DMS79 (cell line): ENCODE measurements around the gene EEF1B2.
A peak's percentile ranks its signal among the peaks of the same experiment; 100 is the strongest.
"Not testable (repeated sequence)": the region's sequence is repeated elsewhere in the genome, so short reads cannot be mapped to it uniquely, and the experiment has no call there.

ENCODE experiments used
- DNase-seq: peaks from one replicate; lab custom pipeline; 2025; lab: John Stamatoyannopoulos, UW

Gene EEF1B2

GRCh38 chr2:206159346-206160124 lies at the start of gene EEF1B2, which contains the start of gene NDUFS1:
Gene EEF1B2, plus strand, starts transcription at chr2:206159895. Its CDS starts 85 bp downstream, at chr2:206159980.
Gene NDUFS1, minus strand, starts transcription at chr2:206159444. Its CDS starts 5,766 bp downstream, at chr2:206153678.
- DNase-seq = peak; percentile 94

GRCh38 chr2:206112108-206112507 lies 47.6 kb upstream of the EEF1B2 start:
- DNase-seq = no peak

- no peak for DNase-seq
Measured at GRCh38 chr2:206112846-206113547, 46.7 kb upstream of the EEF1B2 start.

DNA sequence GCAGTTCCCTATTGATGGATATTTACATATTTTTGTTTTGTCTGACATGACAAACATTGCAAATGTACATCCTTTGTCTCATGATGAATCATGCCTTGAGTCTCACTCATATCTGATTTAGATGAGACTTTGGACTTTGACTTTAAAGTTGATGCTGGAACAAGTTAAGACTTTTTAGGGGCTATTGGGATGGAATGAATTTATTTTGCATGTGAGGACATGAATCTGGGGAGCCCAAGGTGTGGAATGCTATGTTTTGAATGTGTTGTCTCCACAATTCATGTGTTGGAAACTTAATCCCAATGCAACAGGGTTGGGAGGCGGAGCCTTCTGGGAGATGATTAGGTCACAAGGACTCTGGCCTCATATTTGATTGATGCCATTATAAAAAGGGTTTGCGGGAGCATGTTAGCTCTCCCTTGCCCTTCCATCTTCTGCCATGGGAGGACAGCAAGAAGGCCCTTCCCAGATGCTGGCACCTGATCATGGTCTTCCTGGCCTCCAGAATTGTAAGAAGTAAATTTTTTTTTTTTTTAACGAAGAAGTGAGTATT lies 44.6 kb upstream of the EEF1B2 start:
- no peak for DNase-seq

DNA sequence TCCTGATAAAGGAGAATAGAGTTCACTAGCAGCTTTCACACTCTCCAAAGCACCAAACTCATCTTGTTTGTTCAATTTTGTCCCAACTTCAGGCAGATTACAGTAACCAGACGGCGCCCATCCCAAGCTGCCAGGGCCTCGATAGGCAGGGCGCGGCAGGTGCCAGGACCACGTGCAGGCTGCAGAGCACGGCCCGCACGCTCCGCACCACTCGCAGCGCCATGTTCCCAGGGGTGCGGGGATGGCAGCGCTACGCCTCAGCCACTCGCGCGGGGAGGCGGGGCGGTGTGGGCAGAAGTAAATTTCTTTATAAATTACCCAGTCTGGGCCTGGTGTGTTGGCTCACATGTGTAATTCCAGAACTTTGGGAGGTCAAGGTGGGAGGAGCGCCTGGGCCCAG lies 43.4 kb upstream of the EEF1B2 start:
- DNase-seq = no peak

DNA sequence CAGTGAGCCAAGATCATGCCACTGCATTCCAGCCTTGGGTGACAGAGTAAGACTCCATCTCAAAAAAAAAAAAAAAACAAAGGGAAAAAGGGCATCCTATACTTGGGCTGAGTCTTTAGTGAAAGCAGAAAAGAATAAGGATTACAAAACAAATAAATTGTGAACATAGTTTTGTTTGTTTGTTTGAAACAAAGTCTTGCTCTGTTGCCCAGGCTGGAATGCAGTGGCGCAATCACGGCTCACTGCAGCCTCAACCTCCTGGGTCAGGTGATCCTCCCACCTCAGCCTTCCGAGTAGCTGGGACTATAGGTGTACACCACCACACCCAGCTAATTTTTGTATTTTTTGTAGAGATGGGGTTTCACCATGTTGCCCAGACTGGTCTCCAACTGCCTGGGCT lies 37.1 kb upstream of the EEF1B2 start:
- not testable (repeated sequence) for DNase-seq

DNA sequence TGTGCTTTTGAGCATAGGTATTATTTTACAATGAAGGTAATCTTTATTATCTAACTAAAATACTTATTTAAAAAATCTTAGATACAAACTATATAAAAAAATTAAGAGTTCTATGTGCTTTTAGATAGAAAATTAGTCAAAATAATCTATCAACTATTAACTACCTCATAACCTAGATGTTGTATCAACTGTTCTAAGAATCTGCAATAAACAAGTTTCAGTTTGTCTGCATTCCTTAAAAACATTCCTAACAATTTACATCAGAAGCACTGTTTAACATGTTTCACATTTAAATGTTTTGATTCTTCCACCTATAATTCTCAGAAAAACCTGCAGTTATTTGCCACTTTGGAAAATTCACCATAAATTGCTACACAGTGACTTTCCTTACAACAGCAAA lies 33.8 kb upstream of the EEF1B2 start:
- no peak for DNase-seq

DNA sequence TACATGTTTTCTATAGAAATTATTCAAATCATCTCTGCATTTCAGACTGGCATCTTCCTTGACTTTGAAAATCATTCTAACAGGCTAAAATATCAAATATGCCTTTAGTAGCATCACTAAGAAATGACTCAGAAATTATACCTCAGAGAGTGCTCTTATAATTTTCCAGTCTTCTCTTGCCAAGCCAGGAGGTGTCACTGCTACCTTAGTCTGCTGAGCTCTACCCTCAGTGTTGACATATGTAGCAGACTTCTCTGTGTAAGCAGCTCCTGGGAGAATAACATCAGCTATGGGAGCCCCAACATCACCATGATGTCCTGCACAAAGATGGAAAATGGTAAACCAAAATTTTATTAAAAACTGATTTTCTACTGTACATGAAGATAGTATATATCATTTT lies 32.0 kb upstream of the EEF1B2 start:
- no peak for DNase-seq

DNA sequence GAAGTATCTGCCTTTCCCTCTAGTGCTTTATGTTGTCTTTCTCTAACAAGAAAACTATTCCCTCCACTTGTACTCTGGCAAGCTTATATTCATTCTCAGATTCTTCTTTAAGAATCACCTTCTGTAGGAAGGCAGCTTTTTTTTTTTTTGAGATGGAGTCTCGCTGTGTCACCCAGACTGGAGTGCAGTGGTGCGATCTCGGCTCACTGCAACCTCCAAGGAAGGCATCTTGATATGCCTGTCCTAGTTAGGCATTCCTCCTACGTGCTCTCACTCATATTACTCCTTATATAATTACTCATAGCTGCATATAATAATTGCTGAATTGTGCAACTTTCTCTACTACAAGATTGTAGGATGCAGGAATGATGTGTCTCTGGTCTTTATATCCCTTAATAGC lies 16.2 kb upstream of the EEF1B2 start:
- no peak for DNase-seq

DNA sequence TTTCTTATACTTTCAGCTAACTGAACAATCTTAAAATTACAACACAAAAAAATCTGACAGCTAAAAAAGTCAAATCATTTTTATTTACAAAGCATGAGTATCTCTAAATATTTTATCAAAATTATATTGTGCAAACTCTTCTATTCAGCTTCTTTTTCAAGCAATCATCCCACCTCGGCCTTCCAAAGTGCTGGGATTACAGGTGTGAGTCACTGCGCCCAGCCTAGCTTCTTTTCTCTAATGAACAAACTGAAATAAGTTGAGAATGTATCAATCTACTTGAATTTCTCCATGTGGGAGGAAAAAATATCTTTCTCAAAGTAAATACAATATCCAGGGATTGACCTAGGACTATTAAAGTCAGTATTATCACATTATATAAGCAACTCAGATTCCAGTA lies 15.3 kb upstream of the EEF1B2 start:
- DNase-seq = no peak

- DNase-seq = no peak
Measured at GRCh38 chr2:206145665-206146064, 14.0 kb upstream of the EEF1B2 start.

DNA sequence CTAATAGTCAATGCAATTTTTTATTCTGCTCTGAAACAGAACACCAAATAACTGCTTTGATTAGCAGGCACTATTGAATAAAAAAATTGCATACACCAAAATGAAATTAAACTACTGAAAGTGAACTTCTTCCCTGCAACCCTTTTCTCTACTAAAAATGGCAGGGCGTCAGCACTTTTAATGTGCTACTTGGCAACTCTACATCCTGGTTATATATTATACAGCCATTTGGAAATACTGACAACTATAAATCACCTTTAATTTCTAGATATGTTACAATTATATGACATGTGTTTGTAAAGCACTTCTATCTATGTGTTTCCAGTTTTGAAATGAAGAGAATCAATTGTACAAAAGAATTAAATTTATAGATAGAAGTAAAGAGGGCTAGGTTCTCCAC lies 10.4 kb upstream of the EEF1B2 start:
- DNase-seq = no peak

DNA sequence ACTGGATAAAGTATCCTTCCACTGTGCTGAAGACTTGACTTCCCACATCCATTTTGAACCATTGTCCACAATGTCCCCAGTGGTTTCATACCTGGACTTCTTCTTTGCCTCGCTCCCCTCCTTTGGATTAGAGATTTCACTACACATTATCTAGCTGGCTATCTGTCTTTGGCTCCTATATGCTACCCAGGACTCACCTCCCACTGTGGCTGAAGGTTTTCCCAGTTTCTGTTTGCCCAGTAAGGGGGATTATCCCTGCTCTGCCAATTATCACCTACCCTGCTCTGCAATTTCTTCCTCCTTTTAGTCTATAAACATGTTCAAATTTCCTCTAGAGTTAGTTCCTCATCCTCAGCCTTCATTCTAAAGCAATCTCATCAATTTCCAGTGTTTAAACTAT lies 9.5 kb upstream of the EEF1B2 start:
- no peak for DNase-seq

DNA sequence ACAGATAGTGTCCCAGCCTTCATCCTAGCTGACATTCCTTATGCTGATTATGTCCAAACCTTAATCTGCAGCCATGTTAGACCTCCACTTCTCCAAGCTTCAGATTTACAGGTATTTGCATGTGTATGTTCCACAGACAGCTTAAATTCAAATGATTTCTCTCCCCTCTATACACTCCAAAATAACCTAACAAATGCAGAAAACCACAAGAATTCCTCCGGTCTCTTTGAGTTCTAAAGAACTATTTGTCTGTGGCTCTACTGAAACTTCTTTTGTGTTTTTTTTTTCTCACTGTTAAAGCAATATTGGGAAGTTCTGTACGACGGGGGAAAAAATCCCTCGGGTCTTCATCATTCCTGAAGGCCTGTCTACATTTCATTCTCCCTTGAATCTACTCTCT lies 9.1 kb upstream of the EEF1B2 start:
- no peak for DNase-seq

GRCh38 chr2:206154197-206154596 lies 5.5 kb upstream of the EEF1B2 start:
- no peak for DNase-seq

DNA sequence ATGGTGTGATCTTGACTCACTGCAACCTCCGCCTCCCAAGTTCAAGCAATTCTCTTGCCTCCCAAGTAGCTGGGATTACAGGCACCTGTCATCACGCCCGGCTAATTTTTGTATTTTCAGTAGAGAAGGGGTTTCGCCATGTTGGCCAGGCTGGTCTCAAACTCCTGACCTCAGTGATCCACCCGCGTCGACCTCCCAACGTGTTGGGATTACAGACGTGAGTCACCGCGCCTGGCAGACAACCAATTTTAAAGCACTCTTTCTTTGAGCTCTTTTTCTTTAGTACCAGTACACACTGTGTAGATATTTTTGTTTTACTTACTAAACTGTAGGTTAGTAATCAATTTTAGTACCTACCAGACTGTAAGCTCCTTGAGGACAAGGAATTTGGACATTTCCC lies 2.7 kb upstream of the EEF1B2 start:
- not testable (repeated sequence) for DNase-seq

DNA sequence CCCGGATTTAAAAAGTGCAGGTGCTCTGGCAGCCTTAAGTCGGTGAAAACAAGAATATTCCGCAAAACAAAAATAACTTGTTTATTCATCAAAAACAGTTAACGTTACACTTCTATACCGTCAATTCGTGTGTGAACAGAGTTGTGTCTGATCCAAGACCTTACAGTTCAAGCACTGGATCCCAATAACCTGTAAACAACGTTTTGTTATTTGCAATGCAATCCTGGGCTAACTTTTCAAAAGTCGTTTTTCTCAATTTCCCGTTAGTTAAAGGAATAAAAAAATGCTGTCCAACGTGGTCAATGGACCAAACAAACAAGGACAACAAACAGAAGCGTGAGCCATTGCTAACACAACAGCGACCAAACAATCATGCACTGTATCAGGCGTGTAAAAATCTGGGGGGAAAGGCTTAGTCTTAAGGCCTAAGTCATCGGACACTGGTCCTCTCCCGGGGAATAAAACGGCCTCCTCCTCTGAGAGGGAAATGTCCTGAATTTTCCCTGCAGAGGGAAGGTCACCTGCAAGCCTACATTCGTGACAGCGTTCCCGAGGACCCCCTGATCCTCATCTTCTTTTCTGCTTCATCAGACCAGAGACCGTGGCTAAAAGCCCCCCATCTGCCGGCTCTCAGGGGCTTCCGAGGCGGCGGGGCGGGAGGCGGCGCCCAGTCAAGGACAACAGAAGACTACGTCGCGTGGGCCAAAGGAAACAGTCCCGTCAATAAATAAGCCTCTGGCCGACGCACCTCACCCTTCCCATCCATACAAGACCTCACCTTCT lies 941 bp upstream of the EEF1B2 start:
- DNase-seq = peak; percentile 20

GRCh38 chr2:206160125-206160806 lies 571 bp downstream of the EEF1B2 start:
- DNase-seq = no peak

DNA sequence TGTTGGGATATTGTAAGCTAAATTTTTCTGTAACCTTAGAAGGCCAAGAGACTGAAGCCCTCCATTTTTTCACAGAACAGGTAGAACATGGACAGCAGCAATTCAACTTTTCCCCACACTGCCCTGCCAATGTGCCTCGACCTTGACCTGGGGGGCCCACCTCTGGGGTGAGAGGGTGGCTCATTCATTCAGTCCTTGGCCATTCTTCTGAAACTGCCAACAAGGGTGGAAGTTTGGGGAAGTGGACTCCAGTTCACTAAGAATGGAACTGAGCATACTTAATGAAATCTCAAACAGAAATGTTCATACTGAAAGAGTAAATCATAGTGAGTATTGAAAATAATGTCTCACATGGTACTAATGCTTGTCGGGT lies 1.1 kb downstream of the EEF1B2 start:
- DNase-seq = no peak

- DNase-seq = not testable (repeated sequence)
Measured at GRCh38 chr2:206162401-206162800, 2.7 kb downstream of the EEF1B2 start.

DNA sequence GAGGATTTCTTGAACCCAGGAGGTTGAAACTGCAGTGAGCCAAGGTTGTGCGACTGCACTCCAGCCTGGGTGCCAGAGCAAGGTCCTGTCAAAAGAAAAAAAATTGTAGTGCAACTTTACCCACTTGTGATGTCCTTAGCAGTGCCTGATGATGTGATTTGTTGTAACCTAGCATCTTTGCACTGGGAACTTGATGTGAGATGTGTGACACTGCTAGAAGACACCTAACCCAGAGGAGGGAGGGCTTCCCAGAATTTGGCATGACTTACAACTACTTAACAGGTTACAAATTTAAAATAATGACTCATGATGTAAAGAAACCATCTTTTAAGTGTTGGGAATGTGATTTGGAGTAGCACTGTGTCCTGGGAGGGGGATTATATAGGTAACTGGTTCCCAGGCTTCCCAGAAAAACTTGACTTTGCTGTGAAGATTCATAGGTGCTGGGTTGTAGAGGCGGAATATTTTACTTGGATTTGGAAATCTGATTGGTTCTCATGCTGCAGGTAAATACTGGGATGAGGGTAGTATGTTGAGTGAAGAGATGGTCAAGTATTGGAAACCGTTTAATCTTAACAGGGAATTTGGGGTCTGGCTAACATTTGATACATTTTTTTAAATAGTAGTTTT lies 3.7 kb downstream of the EEF1B2 start:
- DNase-seq = no peak
